ENCODE results near the gene PLAU.
"Not testable (repeated sequence)": the region's sequence is repeated elsewhere in the genome, so short reads cannot be mapped to it uniquely, and the experiment has no call there.

Gene PLAU

DNA sequence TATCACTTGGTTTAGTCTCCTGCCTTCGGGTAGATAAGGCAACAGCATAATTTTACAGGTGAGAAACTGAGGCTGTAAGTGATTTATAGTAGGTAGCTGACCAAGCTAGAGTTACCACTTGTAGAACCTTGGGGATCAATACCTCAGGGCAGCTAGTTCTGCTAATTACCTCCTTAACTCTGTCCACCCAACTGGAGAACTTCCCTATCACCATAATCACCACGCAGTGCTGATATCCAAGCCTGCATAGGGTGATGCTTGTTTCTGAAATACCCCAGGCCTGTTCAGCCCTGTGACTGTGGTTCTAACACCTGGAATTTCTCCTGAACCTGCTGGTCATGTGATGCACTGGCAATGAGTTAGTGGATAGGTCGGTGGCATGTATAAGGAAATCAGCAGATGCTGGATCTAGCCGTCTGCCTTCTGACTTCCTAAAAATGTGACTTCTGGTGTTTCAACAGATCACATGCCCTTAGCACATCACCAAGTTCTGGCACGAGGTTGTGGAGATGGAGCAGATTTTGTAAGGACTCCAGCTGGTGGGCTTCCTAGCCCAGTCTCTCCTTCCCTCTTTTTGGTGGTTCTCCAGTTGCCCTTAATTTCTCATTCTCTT lies 15.3 kb downstream of the PLAU start:
- no peak overlapping the region for H3K4me2 ChIP-seq (ENCODE audit: low read length)
- TF ChIP-seq EZH2phosphoT487 (IDR thresholded peaks at IDR 0.05; ENCODE audit: low read depth): no peak
- TF ChIP-seq, protein P1, sequence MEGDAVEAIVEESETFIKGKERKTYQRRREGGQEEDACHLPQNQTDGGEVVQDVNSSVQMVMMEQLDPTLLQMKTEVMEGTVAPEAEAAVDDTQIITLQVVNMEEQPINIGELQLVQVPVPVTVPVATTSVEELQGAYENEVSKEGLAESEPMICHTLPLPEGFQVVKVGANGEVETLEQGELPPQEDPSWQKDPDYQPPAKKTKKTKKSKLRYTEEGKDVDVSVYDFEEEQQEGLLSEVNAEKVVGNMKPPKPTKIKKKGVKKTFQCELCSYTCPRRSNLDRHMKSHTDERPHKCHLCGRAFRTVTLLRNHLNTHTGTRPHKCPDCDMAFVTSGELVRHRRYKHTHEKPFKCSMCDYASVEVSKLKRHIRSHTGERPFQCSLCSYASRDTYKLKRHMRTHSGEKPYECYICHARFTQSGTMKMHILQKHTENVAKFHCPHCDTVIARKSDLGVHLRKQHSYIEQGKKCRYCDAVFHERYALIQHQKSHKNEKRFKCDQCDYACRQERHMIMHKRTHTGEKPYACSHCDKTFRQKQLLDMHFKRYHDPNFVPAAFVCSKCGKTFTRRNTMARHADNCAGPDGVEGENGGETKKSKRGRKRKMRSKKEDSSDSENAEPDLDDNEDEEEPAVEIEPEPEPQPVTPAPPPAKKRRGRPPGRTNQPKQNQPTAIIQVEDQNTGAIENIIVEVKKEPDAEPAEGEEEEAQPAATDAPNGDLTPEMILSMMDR (IDR thresholded peaks at IDR 0.05; ENCODE audit: low read depth, low read length): no peak

DNA sequence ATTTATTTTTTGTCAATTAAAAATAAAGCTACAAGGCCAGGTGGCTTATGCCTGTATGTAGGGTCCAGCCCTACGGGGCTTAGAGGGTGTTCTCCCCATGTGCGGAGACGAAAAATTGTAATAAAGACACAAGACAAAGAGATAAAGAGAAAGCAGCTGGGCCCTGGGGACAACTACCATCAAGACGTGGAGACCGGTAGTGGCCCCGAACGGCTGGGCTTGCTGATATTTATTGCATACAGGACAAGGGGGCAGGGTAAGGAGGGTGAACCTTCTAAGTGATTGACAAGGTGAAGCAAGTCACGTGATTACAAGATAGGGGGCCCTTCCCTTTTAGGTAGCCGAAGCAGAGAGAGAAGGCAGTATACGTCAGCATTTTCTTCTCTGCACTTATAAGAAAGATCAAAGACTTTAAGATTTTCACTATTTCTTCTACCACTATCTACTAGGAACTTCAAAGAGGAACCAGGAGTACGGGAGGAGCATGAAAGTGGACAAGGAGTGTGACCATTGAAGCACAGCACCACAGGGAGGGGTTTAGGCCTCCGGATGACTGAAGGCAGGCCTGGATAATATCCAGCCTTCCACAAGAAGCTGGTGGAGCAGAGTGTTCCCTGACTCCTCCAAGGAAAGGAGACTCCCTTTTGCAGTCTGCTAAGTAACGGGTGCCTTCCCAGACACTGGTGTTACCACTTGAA lies 19.8 kb downstream of the PLAU start:
- H2AFZ ChIP-seq (ENCODE audit: low read depth, low read length); H3K4me3 ChIP-seq (ENCODE audit: low read length); H3K9me3 ChIP-seq (ENCODE audit: insufficient read depth, low read length); H4K20me1 ChIP-seq (ENCODE audit: insufficient read depth, low read length); H3K27me3 ChIP-seq (ENCODE audit: low read depth, low read length); H3K9ac ChIP-seq (ENCODE audit: low read length); H3K27ac ChIP-seq (ENCODE audit: low read length); H3K36me3 ChIP-seq (replicated peaks; ENCODE audit: low read depth, low read length); H3K79me2 ChIP-seq (ENCODE audit: low read length); H3K4me2 ChIP-seq (ENCODE audit: low read length): not testable (repeated sequence)
- peaks cover 27% of the 10 kb centered on the region for H3K4me1 ChIP-seq (ENCODE audit: low read length)

More for the DNA sequence above, 15.3 kb downstream of the PLAU start:
- Histone ChIP-seq H2AFZ (ENCODE audit: low read depth, low read length) (no peak overlapping the region), H3K4me1 (ENCODE audit: low read length) (peaks cover 9% of the 10 kb centered on the region), H3K27ac (ENCODE audit: low read length) (no peak overlapping the region), H3K4me3 (ENCODE audit: low read length) (no peak overlapping the region), H3K79me2 (ENCODE audit: low read length) (no peaks in the 10 kb centered on the region), H4K20me1 (ENCODE audit: insufficient read depth, low read length) (no peaks in the 10 kb centered on the region), H3K9me3 (ENCODE audit: insufficient read depth, low read length) (no peaks in the 10 kb centered on the region), H3K36me3 (replicated peaks; ENCODE audit: low read depth, low read length) (no peaks in the 10 kb centered on the region), H3K9ac (ENCODE audit: low read length) (no peak overlapping the region), H3K27me3 (ENCODE audit: low read depth, low read length) (no peaks in the 10 kb centered on the region)

DNA sequence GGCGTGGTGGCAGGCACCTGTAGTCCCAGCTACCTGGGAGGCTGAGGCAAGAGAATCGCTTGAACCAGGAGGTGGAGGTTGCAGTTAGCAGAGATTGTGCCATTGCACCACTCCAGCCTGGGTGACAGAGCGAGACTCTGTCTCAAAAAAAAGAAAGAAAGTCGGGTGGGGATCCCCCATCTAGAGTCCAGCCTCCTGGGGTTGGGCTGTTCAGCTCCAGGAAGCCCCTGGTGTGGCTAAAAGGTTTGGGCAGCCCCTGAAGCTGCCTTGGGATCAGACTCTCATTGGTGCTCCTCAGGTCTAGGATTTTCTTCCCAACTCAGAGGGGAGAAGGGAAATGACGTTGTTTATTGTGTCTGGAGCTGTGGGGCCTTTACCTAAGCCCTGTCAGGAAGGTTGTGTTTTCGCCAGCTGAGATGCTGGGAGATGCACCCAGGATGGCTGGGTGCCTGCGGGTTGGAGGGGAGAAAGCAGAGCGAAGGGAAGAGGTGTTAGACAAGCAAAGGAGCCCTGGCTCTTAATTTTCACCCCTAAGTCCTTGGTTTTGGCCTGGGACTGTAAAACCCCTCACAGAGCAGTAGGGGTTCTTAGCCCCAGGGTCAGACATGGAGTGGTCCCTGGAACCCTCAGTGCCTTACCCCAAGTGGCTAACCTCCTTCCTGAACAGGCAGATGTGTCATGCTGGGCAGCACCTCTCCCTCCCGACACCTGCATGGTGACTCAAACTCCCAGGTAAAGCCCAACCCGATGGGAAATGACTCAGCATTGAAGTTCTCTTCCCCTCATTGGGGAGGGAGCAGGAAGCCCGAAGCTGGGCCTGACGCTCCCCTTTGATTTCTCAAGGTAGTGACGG lies 21.1 kb downstream of the PLAU start:
- H3K9ac ChIP-seq (ENCODE audit: low read length): peak overlapping the region; percentile 64; the same call in 1 of the 2 replicates
- no peaks in the 10 kb centered on the region for H3K27me3 ChIP-seq (ENCODE audit: low read depth, low read length)
- H3K4me2 ChIP-seq (ENCODE audit: low read length): peak overlapping the region; percentile 83
- peak overlapping the region; percentile 90 for H3K27ac ChIP-seq (ENCODE audit: low read length)
- TF ChIP-seq EZH2phosphoT487 (IDR thresholded peaks at IDR 0.05; ENCODE audit: low read depth): no peak
- TF ChIP-seq, protein P1 (IDR thresholded peaks at IDR 0.05; ENCODE audit: low read depth, low read length): no peak
- H3K9me3 ChIP-seq (ENCODE audit: insufficient read depth, low read length): no peaks in the 10 kb centered on the region
- peak overlapping the region; percentile 58 for H2AFZ ChIP-seq (ENCODE audit: low read depth, low read length)
- H3K79me2 ChIP-seq (ENCODE audit: low read length): no peaks in the 10 kb centered on the region
- no peaks in the 10 kb centered on the region for H3K36me3 ChIP-seq (replicated peaks; ENCODE audit: low read depth, low read length)
- H3K4me1 ChIP-seq (ENCODE audit: low read length): peaks cover 27% of the 10 kb centered on the region
- H3K4me3 ChIP-seq (ENCODE audit: low read length): peak overlapping the region; percentile 47
- H4K20me1 ChIP-seq (ENCODE audit: insufficient read depth, low read length): no peaks in the 10 kb centered on the region

DNA sequence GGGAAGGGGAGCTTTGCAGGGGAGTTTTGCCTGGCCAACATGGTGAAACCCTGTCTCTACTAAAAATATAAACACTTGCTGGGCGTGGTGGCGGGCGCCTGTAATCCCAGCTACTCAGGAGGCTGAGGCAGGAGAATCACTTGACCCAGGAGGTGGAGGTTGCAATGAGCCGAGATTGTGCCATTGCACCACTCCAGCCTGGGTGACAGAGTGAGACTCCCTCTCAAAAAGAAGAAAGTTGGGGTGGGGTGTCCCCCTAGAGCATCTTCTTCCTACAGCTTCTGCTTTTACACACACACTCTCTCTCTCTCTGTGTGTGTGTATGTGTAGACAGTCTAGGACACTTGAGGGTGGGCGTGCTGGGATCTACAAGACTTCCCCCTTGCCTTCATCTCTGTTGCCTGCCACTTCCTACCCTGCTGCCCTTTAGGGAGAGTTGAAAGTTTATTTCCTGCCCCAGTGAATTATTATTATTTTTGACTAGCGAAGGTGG lies 21.7 kb downstream of the PLAU start:
- Histone ChIP-seq H3K4me3 (ENCODE audit: low read length) (peak overlapping the region; percentile 47; the same call in 1 of the 2 replicates), H2AFZ (ENCODE audit: low read depth, low read length) (peak overlapping the region; percentile 58), H3K4me1 (ENCODE audit: low read length) (peaks cover 27% of the 10 kb centered on the region), H3K4me2 (ENCODE audit: low read length) (peak overlapping the region; percentile 83), H3K36me3 (replicated peaks; ENCODE audit: low read depth, low read length) (no peaks in the 10 kb centered on the region), H3K79me2 (ENCODE audit: low read length) (no peaks in the 10 kb centered on the region), H4K20me1 (ENCODE audit: insufficient read depth, low read length) (no peaks in the 10 kb centered on the region), H3K27ac (ENCODE audit: low read length) (peak overlapping the region; percentile 90), H3K9me3 (ENCODE audit: insufficient read depth, low read length) (no peaks in the 10 kb centered on the region), H3K9ac (ENCODE audit: low read length) (no peak overlapping the region; the same call in 1 of the 2 replicates), H3K27me3 (ENCODE audit: low read depth, low read length) (no peaks in the 10 kb centered on the region)
- TF ChIP-seq, protein P1 (IDR thresholded peaks at IDR 0.05; ENCODE audit: low read depth, low read length): no peak
- TF ChIP-seq EZH2phosphoT487 (IDR thresholded peaks at IDR 0.05; ENCODE audit: low read depth): no peak
